Skin of body (tissue), 3 donors: Measurements from ENCODE around the gene LASP1NB. TPM values are rescaled to one million over a fixed set of nuclear protein-coding genes. Genes with fewer than 3 reads are reported as not detected.
"Not testable (repeated sequence)": the region's sequence is repeated elsewhere in the genome, so short reads cannot be mapped to it uniquely, and the experiment has no call there.

Experiments
- DNase-seq: peaks from one replicate; lab custom pipeline; 2025; lab: John Stamatoyannopoulos, UW
- small RNA-seq: library from RNA; depleted of rRNA; stranded (forward); fragments of <200 nt; gene quantifications from one replicate; pipeline ENCODE3, GENCODE V24; 2014; ENCODE audit warnings: low replicate concordance
- total RNA-seq: library from RNA; depleted of rRNA; stranded (reverse); fragments of >200 nt; gene quantifications from one replicate; pipeline ENCODE4 v1.2.3, GENCODE V29; 2014

LASP1NB gene

DNA sequence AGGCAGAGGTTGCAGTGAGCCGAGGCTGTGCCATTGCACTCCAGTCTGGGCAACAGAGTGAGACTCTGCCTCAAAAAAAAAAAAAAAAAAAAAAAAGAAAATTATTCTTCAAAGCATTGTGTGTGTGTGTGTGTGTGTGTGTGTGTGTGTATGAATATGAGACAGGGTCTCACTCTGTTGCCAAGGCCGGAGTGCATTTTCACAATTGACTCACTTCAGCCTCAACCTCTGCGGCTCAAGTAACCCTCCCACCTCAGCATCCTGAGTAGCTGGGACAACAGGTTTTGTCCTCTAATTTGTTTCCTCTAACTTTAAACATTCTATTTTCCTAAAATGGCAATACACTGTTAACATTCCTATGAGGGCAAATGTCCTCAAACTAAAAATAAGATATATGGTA, 34.1 kb downstream of the LASP1NB start:
- DNase-seq = no peak

DNA sequence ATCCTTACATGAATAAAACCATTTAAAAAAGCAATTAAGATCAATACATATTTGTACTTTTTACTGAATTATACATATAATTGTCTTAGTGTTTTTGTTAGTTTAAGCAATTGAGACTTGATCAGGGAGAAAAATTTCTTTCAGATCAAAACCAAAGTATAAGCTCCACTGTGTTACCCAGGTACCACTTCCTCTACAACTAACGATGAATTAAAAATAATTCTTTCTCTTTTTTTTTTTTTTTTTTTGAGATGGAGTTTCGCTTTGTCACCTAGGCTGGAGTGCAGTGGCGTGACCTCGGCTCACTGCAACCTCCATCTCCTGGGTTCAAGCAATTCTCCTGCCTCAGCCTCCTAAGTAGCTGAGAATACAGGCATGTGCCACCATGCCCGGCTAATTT, 35.0 kb downstream of the LASP1NB start:
- no peak for DNase-seq

DNA sequence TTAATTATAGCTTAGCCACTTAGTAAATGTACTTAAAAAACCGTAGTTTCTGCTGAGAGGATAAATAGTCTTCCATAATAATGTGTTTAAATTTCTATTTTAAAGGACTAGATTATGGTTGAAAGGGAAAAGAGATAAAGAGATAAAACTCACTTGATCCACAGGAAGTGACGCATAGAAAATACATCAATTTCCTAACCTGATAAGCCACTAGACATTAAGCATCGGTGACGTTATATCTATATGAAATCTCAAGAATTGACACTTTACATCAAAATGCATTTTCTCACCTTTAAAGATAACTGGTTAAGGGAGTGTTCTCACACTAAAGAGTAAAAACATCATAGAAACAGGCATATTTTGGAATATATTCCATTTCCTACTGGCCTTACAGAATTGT, 36.0 kb downstream of the LASP1NB start:
- DNase-seq = no peak

DNA sequence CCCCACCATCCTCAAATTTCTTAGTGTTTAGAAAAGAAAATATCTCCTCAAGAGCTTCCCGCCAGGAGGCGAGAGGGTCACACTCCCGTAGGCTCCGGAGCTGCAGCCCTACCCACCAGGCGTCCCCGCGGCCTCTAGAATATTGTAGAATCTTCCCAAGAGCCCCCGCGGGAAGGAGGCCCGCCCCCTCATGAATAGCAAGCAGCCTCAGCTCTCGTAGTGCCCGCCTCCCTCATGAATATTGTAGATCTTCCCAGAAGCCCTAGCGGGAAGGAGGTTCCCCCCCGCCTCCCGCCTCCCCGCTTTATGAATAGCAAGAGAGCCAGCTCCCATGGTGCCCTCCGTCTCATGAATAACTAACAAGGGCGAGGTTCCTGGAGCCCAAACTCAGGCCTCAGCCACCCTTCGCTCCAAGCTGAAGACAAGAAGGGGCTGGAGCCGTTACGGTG, 41.9 kb downstream of the LASP1NB start, which contains the start of gene FBXO47:
TSS of gene FBXO47 (minus strand) at position 114 of the 449 bp plus-strand sequence. CDS start 4,378 bp downstream, outside the sequence.
- peak; percentile 83 for DNase-seq

DNA sequence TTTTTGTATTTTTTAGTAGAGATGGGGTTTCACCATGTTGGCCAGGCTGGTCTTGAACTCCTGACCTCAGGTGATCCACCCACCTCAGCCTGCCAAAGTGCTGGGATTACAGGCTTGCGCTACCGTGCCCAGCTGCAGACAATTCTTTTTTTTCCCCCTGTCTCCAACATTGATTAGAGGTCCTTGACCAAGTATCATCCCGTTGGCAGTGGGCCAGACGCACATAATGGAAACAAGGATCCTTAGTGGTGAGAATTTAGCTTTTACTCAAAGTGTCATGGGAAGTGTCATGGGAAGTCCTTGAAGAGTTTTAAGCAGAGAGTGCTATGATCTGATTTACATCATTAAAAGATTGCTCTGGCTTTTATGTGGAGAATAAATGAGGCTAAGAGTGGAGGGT, 43.9 kb downstream of the LASP1NB start:
- no peak for DNase-seq

DNA sequence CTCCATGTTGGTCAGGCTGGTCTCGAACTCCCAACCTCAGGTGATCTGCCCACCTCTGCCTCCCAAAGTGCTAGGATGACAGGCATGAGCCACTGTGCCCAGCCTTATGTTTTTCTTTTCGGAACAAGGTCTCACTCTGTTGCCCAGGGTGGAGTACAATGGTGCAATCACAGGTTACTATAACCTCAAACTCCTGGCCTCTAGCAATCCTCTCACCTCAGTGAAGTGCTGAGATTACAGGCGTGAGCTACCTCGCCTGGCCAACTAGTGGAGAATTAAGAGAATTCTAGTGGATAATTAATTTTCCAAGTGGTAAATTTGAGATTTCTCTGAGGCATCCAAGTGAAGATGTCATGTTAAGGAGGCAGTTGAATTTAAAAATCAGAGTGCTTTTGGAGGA, 44.7 kb downstream of the LASP1NB start:
- DNase-seq = no peak

DNA sequence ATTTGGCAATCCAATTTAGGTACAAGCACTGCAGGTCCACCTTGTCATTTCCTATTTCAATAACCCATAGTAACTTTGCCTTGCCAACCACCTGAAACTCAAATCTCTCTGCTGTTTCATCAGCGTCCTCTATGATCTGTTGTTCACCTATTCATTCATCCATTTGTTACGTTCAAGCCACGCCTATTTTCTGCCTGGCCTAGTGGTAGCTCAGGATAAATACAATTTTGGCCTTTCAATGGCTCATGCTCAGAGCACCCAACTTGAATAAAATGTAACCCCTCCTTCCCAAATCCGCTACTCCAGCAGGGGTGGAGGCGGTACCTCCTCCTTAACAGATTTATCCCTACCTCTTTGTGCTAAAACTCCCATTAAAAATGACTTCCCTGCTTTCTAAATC, 45.4 kb downstream of the LASP1NB start:
- DNase-seq = no peak

DNA sequence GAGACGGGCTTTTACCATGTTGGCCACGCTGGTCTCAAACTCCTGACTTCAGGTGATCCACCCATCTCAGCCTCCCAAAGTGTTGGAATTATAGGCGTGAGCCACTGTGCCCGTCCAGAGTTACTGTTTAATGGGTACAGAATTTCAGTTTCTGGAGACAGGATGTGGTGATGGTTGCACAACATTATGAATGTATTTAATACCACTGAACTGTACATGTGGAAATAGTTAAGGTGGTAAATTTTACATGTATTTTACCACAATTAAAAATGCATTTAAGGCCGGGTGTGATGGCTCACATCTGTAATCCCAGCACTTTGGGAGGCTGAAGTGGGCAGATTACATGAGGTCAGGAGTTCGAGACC, 50.8 kb downstream of the LASP1NB start:
- not testable (repeated sequence) for DNase-seq

DNA sequence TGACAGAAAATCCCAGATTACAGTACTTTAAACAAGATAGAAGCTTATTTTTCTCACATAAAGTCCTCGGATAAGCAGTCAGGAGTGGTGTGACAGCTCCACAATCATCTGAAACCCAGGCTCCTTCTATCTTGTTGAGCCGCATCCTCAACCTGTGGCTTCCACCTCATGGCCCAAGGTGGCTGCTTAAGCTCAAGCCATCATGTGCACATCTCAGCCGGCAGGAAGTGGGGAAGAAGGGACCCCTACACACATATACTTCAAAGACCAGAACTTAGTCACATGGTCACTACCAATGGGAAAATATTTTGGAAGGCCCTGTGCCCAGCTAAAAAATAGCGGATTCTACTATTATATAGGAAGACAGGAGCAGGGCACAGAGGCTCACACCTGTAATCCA, 52.8 kb downstream of the LASP1NB start:
- no peak for DNase-seq

Small RNA genes lying within 50 kb of the gene (small RNA-seq; reads per million reads assigned to genes)
- gene MIR6779 = not detected

Other genes with a start within 250 kb of the LASP1NB start
- gene MLLT6, start 220.3 kb upstream of the LASP1NB start, total RNA-seq = 23.4 TPM
- gene CISD3, start 195.3 kb upstream of the LASP1NB start, total RNA-seq = 1.6 TPM
- gene PCGF2, start 177.3 kb upstream of the LASP1NB start, total RNA-seq = 5.5 TPM
- gene PSMB3, start 172.9 kb upstream of the LASP1NB start, total RNA-seq = 106 TPM
- 27.7 TPM for gene PIP4K2B, start 126.1 kb upstream of the LASP1NB start, total RNA-seq
- gene CWC25, start 100.3 kb upstream of the LASP1NB start, total RNA-seq = 16.8 TPM
- 2,261 TPM for gene RPL23, start 71.9 kb upstream of the LASP1NB start, total RNA-seq
- 44.4 TPM for gene LASP1, start 55.6 kb upstream of the LASP1NB start, total RNA-seq
- not detected for gene FBXO47, start 41.8 kb downstream of the LASP1NB start, total RNA-seq
- gene PLXDC1, start 226.0 kb downstream of the LASP1NB start, total RNA-seq = 5.4 TPM
- not detected for gene ARL5C, start 240.5 kb downstream of the LASP1NB start, total RNA-seq